ENCODE data around the gene SH2D4B.
"Not testable (repeated sequence)": the region's sequence is repeated elsewhere in the genome, so short reads cannot be mapped to it uniquely, and the experiment has no call there.

The SH2D4B gene

DNA sequence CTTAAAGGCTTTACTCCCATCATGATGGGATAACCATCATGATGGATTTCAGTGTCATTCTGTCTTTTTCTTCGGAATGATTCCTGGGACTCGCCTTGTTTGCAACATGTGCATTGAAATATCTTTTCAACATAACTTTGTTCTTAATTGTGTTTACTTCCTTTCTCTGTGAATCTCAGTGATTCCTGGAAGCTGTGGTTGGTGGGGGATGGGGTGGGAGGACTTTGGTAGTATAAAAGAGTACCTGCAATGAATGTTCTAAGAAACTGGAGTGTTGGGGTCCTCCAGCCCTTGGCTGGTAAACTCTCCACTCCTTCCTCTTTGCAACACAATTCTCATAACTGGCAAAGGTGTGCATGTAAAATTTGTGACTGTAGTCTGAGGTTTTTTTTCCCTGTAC lies 11.5 kb upstream of the SH2D4B start:
- DNase-seq: no peak

DNA sequence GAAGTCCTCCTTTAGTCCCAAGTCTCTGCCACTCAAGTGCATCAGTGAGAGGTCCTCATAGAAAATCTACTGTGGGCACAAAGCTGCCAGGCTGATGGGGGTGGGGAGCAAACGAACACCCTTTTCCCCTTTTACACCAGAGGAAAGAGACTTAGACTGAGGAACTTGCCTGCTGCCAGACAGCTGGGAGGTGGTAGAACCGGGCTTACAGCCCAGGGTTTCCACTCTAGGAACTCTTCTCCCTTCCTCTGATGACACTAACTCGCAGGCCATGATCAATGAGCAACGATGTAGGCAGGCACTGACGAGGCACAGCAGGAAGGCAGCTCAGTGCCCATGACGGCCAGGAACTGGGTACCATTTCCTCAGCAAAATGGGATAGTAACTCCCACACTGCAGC lies 11.0 kb upstream of the SH2D4B start:
- DNase-seq: no peak

DNA sequence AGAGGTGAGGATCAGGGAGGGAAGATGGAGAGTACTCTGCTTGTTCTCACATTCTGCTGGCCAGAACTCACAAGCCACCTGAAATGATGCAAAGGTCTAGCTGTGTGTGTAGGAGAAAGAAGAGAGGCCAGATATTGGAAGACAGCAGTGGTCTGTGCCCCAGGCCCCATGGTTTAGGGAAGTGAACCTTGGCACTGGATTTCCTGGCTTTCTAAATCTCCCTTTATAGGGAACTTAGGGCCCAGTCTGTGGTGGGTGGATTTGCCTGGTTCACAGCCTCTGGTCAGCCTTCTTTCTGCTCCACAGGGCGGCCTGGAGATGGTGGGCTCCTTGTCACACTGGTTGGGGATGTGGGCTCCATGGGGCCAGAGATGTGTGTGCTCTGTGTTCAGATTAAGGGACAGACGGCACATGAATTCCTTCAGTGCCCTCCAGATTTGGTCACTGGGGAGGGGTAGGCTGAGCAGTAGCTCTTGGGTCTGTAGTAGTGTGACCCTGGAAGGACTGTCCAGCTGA lies 9.5 kb upstream of the SH2D4B start:
- DNase-seq: no peak

DNA sequence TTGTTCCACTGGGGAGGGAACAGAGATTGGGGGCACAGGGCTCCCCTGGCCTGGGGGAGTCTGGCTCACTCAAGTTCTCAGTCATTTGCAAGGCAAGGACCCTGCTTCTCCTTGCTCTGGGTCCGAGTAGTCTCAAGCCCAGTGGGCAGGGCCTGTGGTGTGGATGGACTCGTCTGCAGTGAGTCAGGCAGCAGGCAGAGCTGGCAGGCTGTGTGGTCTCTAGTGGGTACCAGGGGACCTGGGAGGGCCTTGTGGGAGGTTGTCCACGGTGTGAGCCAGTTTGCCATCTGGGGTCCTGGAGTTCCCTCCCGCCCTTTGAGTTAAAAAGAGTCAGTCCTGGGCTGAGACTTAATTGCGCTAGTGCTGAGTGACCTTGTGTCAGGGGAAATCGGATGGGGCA lies 8.8 kb upstream of the SH2D4B start:
- DNase-seq: no peak

GRCh38 chr10:80529604-80530003 lies 8.1 kb upstream of the SH2D4B start:
- no peak for DNase-seq

- no peak for DNase-seq
Measured at GRCh38 chr10:80530251-80530650, 7.5 kb upstream of the SH2D4B start.

DNA sequence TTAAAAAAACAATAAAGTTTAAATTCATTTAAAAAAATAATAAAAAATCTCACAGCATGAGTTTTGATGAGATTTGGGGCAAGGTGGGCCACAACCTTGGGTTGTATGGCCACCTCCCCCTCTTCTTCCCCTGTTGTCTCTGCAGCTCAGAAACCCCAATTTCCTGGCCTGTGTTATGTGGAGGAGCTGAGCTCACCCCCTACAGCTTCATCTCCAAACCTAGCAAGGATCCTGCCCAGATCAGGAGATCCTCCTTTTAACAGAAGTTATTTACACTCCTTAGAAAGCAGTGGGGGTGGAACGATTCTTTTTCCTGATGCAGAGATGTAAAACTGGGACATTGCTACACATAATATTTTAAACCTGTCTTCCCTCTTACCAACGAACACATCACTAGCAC lies 6.9 kb upstream of the SH2D4B start:
- DNase-seq: no peak

GRCh38 chr10:80532571-80532970 lies 5.1 kb upstream of the SH2D4B start:
- DNase-seq: peak; percentile 11

- DNase-seq: not testable (repeated sequence)
Measured at GRCh38 chr10:80534059-80534458, 3.6 kb upstream of the SH2D4B start.

GRCh38 chr10:80534646-80535045 lies 3.1 kb upstream of the SH2D4B start:
- DNase-seq: not testable (repeated sequence)

DNA sequence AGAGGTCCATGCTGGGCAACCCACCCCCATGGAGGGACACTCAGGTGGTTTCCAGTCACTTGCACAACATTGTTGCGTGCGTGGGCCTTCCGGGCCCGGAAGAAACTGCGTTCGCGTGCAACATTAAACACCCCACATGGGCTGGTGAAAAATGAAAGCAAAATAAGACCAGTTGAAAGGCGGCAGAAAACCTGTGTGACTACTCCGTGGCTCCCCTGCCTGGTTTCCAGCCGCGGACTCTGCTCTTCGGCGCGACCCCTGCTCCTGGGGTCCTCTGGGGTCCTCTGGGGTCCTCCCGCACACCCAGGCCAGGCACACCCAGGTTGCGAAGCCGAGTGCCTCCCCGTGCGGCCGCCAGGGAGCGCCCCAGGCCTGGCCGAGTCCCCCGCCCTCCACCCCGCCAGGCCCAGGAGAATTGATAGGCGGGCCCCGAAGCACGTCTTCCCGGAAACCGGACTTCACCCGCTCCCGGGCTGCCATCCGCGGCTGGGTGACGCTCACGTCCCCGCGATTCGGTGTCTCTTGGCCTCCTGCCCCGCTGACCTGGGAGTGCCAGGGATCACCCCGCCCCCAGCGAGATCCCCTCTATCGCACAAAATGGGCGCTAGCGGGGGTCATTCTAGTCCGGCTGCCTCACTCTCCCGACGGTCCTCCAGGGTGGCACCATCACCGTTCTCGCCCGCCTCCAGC lies 1.9 kb upstream of the SH2D4B start:
- peak; percentile 78 for DNase-seq

GRCh38 chr10:80536361-80536835 lies 1.3 kb upstream of the SH2D4B start:
- no peak for DNase-seq

DNA sequence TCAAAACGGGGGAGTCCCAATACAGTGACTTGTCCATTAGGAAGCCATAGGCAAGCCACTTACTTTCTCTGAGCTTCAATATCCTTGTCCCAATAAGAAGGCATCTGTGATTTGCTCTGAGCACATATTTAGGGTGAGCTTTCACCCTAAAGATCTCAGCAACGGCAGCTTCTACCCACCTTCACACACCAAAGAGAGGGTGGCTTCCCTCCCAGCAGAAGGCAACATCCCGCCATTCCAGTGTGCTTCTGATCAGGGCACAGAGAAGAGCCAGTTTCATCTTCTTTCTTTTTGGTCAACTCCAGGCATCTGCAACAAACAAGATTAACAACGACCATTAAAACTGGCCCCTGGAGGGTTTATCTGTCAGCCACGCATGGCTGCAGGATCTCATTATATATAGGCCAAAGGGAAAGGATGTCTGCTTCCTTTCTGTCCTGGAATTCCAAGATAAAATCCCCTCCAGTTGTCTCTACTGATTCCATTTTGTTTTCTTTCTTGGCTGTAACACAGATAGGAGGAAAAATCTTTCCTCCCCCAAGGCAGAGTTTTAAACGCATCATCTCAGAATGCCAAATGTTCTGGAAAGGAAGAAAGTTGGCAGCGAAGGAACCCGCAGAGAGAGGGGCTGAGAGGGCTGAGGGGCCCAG lies 491 bp upstream of the SH2D4B start:
- DNase-seq: no peak

DNA sequence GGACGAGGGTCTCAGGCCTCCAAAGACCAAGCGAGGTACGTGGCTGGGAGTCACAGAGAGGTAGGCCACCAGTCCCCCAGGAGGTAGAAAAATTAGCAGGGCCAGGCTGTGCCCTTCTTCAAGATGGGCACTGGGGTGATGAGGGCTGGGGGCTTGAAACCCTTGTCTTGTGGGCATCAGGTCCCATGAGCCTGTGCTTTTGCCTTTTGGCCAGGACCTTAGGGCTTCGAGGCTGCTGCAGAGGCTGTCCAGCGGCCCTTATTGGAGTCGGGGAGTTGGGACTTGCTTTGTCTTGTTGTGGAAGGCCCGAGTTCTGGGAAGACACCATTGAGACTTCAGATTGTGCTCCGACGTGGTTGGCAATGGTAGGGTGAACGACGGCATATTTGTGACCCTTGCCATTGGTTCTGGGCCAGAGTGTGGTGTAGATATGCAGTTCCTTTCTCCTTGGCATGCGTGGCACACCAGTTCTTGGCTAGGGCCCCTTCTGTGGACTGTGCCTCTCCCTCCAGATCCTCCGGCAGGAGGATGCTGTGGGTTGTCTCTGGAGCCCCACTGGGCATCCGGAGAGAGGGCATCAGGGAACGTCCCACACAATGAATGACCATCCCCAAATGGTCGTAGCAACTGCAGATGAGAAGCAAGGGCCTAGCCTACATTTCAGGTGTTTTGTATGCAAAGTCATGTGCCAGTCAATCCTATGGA lies 931 bp downstream of the SH2D4B start:
- DNase-seq: no peak

DNA sequence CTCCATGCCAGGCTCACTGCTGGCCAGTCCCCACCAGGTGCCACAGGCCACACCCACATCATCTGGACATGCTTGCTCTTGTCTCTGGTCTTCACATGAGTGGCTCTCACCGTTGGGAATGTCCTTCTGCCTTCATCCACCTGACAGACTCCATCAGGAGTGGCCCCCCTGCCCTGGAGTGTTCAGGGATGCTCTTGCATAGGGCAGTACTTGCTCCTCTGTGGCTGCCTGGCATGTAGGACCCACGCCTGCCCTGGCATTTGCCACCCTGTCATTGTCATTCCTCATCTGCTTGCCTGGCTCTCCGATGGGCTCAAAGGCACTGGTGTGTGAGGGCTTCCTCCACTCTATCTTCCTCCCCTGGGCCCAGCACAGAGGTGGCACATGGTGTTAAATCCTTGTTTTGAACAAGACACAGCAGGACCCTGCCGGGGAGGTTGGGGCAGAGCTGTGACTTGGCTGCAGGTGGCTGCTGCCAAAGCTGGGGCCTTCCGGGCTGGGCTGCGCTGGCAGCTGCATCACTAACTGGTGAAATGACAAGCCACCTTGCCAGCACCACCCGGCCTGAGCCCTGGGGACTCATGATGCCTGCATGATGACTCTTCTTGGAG lies 1.8 kb downstream of the SH2D4B start:
- DNase-seq: peak; percentile 62

- DNase-seq: no peak
Measured at GRCh38 chr10:80540136-80540535, 2.4 kb downstream of the SH2D4B start.

GRCh38 chr10:80540618-80540980 lies 2.9 kb downstream of the SH2D4B start:
- DNase-seq: no peak

- DNase-seq: no peak
Measured at GRCh38 chr10:80540981-80541750, 3.5 kb downstream of the SH2D4B start.

DNA sequence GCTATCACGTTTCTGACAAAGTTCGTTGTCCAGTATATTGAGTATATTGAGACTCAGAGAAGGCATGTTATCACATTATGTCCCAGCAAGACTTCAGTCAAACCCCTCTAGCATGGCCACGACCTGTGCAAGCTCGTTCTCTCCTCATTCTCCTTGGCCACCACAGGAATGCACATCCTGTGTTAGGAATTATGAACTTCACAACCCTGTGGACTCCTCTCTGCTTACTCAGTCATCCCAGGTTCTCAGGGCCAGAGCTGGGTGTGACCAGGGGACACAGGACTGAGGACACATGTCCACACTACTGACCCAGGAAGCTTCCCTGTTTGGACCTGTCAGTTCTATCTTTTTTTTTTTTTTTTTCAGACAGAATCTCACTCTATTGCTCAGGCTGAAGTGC lies 4.4 kb downstream of the SH2D4B start:
- DNase-seq: no peak

DNA sequence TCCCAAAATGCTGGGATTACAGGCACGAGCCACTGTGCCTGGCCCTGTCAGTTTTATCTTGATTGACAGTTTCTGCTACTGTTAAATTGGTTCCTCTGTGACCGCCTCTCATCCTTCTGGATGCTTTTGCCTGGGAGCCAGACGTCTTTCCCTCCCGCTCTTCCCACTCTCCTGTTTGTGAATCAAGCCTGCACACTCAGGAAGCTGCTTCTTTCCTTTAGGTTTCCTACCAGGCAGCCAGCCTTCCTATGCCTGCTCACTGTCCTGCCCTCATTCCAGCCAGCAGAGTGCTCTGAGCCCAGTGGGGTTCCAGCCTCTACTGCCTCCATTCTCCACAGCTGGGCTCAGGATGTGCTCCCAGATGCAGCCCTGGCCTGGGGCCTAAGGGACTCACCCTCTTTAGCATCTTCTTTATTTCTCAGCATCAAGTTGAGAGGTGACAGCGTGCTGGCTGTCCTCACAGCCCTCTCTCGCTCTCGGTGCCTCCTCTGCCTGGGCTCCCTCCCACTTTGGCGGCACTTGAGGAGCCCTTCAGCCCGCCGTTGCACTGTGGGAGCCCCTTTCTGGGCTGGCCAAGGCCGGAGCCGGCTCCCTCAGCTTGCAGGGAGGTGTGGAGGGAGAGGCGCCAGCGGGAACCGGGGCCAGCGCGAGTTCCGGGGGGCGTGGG lies 5.1 kb downstream of the SH2D4B start:
- DNase-seq: no peak

DNA sequence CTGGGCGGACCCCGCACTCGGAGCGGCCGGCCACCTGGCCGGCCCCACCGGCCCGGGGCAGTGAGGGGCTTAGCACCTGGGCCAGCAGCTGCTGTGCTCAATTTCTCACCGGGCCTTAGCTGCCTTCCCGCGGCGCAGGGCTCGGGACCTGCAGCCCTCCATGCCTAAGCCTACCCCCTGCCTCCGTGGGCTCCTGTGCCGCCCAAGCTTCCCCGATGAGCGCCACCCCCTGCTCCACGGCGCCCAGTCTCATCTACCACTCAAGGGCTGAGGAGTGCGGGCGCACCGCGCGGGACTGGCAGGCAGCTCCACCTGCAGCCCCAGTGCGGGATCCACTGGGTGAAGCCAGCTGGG lies 5.6 kb downstream of the SH2D4B start:
- not testable (repeated sequence) for DNase-seq

- no peak for DNase-seq
Measured at GRCh38 chr10:80544316-80544953, 6.7 kb downstream of the SH2D4B start.
